ENCODE results near the gene DLEU7. TPM values are rescaled to one million over a fixed set of nuclear protein-coding genes. Genes with fewer than 3 reads are reported as not detected.

Gene DLEU7
- total and polyA plus RNA-seq, 2 donors (not counting 1 experiment from before 2014, with no cell fraction given): 0.07 to 0.25 TPM

DNA sequence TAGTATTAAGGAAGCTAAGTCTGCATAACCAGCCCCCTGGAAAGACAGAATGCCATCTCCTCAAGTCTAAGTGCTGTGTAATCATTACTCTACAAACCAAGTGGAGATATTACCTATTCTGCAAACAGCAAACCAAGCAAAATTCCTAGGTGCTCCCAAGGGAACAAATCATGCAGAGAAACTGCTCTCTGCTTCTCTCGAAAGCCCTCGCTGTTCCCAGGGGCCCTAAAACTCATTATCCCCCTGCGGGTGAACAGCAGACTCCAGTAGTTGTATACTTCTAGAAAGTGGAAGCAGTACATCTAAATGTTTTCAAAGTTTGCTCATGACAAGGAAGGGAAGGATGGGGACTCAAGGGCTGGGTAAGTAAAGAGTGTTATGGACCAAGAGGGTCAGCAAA is 3.2 kb downstream of the DLEU7 start:
- Histone ChIP-seq H4K20me1 (ENCODE audit: control insufficient read depth, insufficient read depth, low read length, poor library complexity, severe bottlenecking) (no peaks in the 10 kb centered on the region), H3K4me1 (ENCODE audit: control insufficient read depth in 2 of 2, insufficient read depth in 2 of 2, low read length in 2 of 2) (peaks cover 9 to 15% of the 10 kb centered on the region in 2 donors), H3K36me3 (replicated peaks in 1 of 2; ENCODE audit: control extremely low read depth in 1 of 2, control insufficient read depth in 1 of 2, extremely low read depth in 1 of 2, insufficient read depth in 2 of 2, low read length in 1 of 2) (no peaks in the 10 kb centered on the region), H3K79me2 (ENCODE audit: control insufficient read depth, insufficient read depth, low read length) (no peaks in the 10 kb centered on the region), H3K9me3 (ENCODE audit: control extremely low read depth in 1 of 3, control insufficient read depth in 2 of 3, insufficient read depth in 1 of 3, low read length in 2 of 3) (peaks cover 0 to 10% (median 0%) of the 10 kb centered on the region in 3 donors), H2AFZ (ENCODE audit: insufficient read depth, low read depth, low read length, poor library complexity, severe bottlenecking) (no peak overlapping the region), H3K27me3 (replicated peaks in 1 of 4; ENCODE audit: control extremely low read depth in 1 of 4, control insufficient read depth in 3 of 4, insufficient read depth in 4 of 4, low read length in 3 of 4) (peaks cover 0 to 9% (median 4%) of the 10 kb centered on the region in 4 experiments), H3K9ac (ENCODE audit: low read length) (no peak overlapping the region), H3K4me2 (replicated peaks; ENCODE audit: low read depth, low read length, poor library complexity, severe bottlenecking) (no peak overlapping the region), H3K27ac (ENCODE audit: low read length in 2 of 2) (no peak overlapping the region), H3K4me3 (ENCODE audit: control extremely low read depth in 1 of 5, extremely low read depth in 1 of 5, insufficient read depth in 1 of 5, low read depth in 2 of 5, low read length in 4 of 5) (no peak overlapping the region)
- POLR2A ChIA-PET: no interaction called here
- no peak overlapping the region for H3K27ac Mint-ChIP-seq
- H3K4me1 Mint-ChIP-seq: peaks cover 10% of the 10 kb centered on the region
- intact Hi-C loops (cut with micrococcal nuclease): no loop called here
- no peaks in the 10 kb centered on the region for H3K9me3 Mint-ChIP-seq (ENCODE audit: insufficient read depth)
- TF ChIP-seq, protein P1, sequence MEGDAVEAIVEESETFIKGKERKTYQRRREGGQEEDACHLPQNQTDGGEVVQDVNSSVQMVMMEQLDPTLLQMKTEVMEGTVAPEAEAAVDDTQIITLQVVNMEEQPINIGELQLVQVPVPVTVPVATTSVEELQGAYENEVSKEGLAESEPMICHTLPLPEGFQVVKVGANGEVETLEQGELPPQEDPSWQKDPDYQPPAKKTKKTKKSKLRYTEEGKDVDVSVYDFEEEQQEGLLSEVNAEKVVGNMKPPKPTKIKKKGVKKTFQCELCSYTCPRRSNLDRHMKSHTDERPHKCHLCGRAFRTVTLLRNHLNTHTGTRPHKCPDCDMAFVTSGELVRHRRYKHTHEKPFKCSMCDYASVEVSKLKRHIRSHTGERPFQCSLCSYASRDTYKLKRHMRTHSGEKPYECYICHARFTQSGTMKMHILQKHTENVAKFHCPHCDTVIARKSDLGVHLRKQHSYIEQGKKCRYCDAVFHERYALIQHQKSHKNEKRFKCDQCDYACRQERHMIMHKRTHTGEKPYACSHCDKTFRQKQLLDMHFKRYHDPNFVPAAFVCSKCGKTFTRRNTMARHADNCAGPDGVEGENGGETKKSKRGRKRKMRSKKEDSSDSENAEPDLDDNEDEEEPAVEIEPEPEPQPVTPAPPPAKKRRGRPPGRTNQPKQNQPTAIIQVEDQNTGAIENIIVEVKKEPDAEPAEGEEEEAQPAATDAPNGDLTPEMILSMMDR (IDR thresholded peaks at IDR 0.05): no peak
- TF ChIP-seq EZH2 (IDR thresholded peaks at IDR 0.05; ENCODE audit: borderline replicate concordance, insufficient read depth, low read depth, low read length, poor library complexity, severe bottlenecking): no peak
- ATAC-seq (ENCODE audit: low read depth) (no peak), DNase-seq (no peak)
- H3K4me3 Mint-ChIP-seq: no peak overlapping the region
- WGBS (ENCODE audit: insufficient coverage): no CpG with 5 or more reads among the region's 3 CpGs
- CTCF ChIA-PET: no interaction called here
- peaks cover 6% of the 10 kb centered on the region for H3K27me3 Mint-ChIP-seq

DNA sequence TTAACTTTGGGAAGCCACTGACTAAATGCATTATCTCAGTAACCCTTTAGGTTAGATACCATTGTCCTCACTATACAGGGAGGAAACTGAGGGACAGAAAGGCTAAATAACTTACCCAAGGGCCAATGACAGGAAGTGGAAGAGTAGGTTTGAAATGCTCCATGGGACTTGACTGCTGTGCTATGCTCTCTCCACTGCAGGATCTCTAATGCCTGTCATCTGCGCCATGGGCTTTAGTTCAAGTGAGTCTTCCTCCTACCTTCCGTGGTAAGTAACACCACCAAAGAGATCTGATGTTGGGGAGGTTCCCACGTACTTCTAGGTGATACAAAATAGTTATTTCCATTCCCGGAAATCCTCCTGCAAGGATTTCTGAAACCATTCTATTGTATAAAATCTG is 3.7 kb downstream of the DLEU7 start:
- Mint-ChIP-seq H3K9me3 (ENCODE audit: insufficient read depth) (no peaks in the 10 kb centered on the region), H3K4me1 (peaks cover 10% of the 10 kb centered on the region), H3K4me3 (no peak overlapping the region), H3K27me3 (peaks cover 6% of the 10 kb centered on the region), H3K27ac (no peak overlapping the region)
- ChIA-PET POLR2A (no interaction called here), CTCF (no interaction called here)
- Histone ChIP-seq H3K9ac (ENCODE audit: low read length) (no peak overlapping the region), H2AFZ (ENCODE audit: insufficient read depth, low read depth, low read length, poor library complexity, severe bottlenecking) (no peak overlapping the region), H3K27me3 (replicated peaks in 1 of 4; ENCODE audit: control extremely low read depth in 1 of 4, control insufficient read depth in 3 of 4, insufficient read depth in 4 of 4, low read length in 3 of 4) (peaks cover 0 to 9% (median 4%) of the 10 kb centered on the region in 4 experiments), H3K27ac (ENCODE audit: low read length in 2 of 2) (no peak overlapping the region), H3K4me3 (ENCODE audit: control extremely low read depth in 1 of 5, extremely low read depth in 1 of 5, insufficient read depth in 1 of 5, low read depth in 2 of 5, low read length in 4 of 5) (no peak overlapping the region), H3K9me3 (ENCODE audit: control extremely low read depth in 1 of 3, control insufficient read depth in 2 of 3, insufficient read depth in 1 of 3, low read length in 2 of 3) (peaks cover 0 to 10% (median 0%) of the 10 kb centered on the region in 3 donors), H3K4me1 (ENCODE audit: control insufficient read depth in 2 of 2, insufficient read depth in 2 of 2, low read length in 2 of 2) (peaks cover 9 to 15% of the 10 kb centered on the region in 2 donors), H3K79me2 (ENCODE audit: control insufficient read depth, insufficient read depth, low read length) (no peaks in the 10 kb centered on the region), H4K20me1 (ENCODE audit: control insufficient read depth, insufficient read depth, low read length, poor library complexity, severe bottlenecking) (no peaks in the 10 kb centered on the region), H3K4me2 (replicated peaks; ENCODE audit: low read depth, low read length, poor library complexity, severe bottlenecking) (no peak overlapping the region), H3K36me3 (replicated peaks in 1 of 2; ENCODE audit: control extremely low read depth in 1 of 2, control insufficient read depth in 1 of 2, extremely low read depth in 1 of 2, insufficient read depth in 2 of 2, low read length in 1 of 2) (no peaks in the 10 kb centered on the region)
- ATAC-seq (ENCODE audit: low read depth): no peak
- no CpG with 5 or more reads among the region's 4 CpGs for WGBS (ENCODE audit: insufficient coverage)
- intact Hi-C loops (cut with micrococcal nuclease): no loop called here
- TF ChIP-seq, protein P1 (IDR thresholded peaks at IDR 0.05): no peak
- no peak for TF ChIP-seq EZH2 (IDR thresholded peaks at IDR 0.05; ENCODE audit: borderline replicate concordance, insufficient read depth, low read depth, low read length, poor library complexity, severe bottlenecking)
- DNase-seq: no peak
